NCI-H524 treated with DMSO at 0.1 percent for 48 hours (cell line): ENCODE results near the gene AZGP1.
A peak's percentile ranks its signal among the peaks of the same experiment; 100 is the strongest.
"Not testable (repeated sequence)": the region's sequence is repeated elsewhere in the genome, so short reads cannot be mapped to it uniquely, and the experiment has no call there.

Source experiments
- DNase-seq: peaks from one replicate; lab custom pipeline; 2025; lab: John Stamatoyannopoulos, UW

The AZGP1 gene

GRCh38 chr7:99975782-99976521 is at the start of gene AZGP1:
Gene AZGP1, minus strand, starts transcription at chr7:99976031. Its CDS starts 11 bp downstream, at chr7:99976020.
- DNase-seq, result no peak

- no peak for DNase-seq
These were observed 48.3 kb upstream of the AZGP1 start for GRCh38 chr7:100024020-100024619.

- DNase-seq, result no peak
These were observed 47.7 kb upstream of the AZGP1 start for GRCh38 chr7:100023526-100023925.

- no peak for DNase-seq
These were observed 46.8 kb upstream of the AZGP1 start for GRCh38 chr7:100022621-100023020.

DNA sequence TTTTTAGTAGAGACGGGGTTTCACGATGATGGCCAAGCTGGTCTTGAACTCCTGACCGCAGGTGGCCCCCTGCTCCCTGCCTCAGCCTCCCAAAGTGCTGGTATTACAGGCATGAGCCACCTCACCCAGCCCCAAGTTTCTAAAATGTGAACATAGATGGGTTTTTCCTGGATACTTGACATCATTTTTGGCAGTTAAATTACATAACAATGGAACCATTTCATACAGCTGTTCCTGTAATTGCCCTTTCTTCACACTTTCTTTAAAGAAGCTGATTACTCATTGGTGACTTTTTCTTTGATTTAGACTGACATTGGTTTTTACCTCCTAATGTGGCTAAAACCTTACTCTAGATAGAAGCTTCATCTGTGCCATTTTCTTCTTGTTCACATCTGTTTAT is 45.5 kb upstream of the AZGP1 start:
- no peak for DNase-seq

GRCh38 chr7:100019908-100020307 is 44.1 kb upstream of the AZGP1 start:
- no peak for DNase-seq

DNA sequence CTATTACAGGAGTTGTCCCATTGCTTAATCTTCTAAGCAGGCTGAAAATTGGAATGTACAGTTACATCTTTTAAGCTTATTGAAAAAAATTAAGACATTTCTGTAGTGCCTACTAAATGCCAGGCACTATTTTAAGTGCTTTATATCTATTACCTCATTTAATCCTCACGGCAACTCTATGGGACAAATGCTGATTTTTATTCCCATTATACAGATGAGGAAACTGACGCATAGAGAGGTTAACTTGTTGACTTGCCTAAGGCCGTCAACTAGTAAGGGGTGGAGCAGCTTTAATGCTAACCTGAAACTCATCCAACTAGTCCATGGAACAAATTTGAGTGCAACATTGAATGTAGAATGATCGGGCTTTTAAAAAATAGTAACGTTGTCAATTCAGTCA is 42.0 kb upstream of the AZGP1 start:
- DNase-seq, result no peak

DNA sequence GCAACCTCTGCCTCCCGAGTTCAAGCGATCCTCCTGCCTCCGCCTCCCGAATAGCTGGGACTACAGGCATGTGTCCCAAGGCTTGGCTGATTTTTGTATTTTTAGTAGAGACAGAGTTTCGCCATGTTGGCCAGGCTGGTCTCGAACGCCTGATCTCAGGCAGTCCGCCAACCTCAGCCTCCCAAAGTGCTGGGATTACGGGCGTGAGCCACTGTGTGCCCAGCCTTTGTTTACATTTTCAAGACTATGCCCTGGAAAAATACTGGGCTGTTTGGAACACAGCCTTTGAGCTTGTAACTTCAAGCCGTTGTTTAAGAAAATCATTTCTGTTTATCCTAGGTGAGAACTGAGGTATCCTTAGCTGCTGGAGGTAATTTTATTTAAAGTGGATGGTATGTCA is 41.5 kb upstream of the AZGP1 start:
- no peak for DNase-seq

DNA sequence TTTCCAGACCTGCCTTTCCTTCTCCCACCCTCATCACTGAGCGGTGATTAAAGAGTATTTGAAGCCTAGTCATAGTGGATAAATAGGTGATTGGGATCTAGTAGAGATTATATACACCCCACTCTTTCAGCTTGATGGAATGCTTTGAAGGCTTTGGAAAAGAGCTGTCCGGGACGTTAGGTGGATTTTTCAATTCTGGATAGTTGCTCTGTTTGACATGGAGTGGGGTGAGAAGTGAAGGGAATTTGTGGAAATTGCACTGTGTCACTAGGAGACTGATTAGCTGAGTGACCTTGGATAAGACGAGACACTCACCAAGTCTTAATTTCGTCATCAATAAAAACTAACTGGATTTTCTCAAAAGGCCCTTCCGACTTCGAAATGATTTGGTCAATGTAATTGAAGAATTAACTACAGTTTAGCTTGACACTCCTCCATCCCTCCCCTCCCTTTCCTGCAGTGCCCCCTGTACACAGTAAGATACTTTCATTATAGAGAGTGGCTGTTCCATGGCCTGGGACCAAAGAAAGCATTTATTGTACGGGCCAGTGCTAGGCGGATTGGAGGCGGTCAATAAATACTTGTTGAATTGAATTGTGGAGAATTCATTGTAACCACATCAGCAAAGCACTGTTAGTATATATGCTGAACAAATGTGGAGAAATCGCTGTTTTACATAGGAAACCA is 40.5 kb upstream of the AZGP1 start:
- no peak for DNase-seq

DNA sequence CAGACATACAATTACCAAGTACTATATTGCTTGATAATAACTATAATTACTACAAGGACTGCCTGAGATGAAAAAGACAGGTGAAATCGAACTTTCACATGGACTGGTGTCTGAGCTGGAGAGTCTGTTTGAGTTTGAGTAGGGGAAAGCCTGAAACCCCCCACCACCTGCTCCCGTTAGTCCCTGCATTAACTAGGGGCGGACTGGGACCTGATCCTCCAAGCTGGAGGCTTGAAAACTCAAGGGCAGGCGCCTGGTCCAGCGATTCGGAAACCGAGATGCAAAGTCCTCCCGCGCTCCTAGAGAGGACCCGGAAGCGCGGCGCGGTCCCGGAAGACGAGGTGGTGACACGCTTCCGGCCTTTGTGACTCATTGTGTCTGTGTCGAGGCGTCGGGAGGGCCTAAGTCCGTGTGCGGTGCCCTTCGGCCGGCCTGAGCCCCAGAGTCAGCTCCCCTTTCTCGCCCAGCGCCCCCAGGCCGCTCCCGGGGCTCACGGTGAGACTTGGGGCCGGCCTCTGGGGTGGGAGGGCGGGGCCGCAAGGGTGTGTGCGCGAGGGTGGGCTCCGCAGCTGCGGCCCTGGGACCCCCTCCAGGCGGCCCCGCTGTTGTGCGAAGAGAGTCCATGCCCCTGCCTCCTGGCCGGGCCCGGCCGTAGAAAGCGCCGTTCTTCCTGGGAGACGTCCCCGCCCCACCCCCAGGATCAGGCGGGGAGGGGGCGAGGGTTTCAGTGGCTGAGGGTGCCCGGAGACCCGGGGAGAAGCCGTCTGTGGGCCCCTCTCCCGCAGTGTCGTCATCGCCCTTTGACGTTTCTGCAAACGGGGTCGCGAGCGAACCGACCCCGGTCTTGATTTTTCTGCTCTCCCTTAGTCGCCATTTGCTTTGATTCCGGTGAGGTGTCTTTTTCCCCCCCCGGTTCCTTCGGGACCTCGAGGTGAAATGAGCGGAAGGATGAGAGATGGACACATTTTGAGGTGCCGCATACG is 39.7 kb upstream of the AZGP1 start, which contains the start of gene ZKSCAN1:
Gene ZKSCAN1 (plus strand): TSS at position 365 of the 983 bp plus-strand sequence. CDS start 7,911 bp downstream, outside the sequence.
- DNase-seq, result peak; percentile 45

GRCh38 chr7:100013328-100013676 is 37.5 kb upstream of the AZGP1 start:
- no peak for DNase-seq

GRCh38 chr7:100012385-100013327 is 36.8 kb upstream of the AZGP1 start:
- DNase-seq, result not testable (repeated sequence)

GRCh38 chr7:100011516-100011915 is 35.7 kb upstream of the AZGP1 start:
- no peak for DNase-seq

- no peak for DNase-seq
These were observed 35.1 kb upstream of the AZGP1 start for GRCh38 chr7:100010901-100011300.

DNA sequence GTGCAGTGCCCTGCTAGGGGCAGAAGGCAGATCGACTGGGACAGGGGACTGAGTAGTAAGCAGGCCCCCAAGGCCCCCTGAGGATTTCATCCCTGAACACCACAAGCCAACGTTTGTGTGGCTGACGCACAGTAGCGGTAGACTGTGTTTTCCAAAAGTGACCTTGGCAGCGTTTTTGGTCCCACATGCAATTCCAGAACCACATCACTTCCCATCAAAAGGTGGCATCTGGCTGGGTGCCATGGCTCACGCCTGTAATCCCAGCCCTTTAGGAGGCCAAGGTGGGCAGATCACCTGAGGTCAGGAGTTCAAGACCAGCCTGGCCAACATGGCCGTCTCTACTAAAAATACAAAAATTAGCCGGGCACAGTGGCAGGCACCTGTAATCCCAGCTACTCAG is 34.1 kb upstream of the AZGP1 start:
- DNase-seq, result not testable (repeated sequence)

DNA sequence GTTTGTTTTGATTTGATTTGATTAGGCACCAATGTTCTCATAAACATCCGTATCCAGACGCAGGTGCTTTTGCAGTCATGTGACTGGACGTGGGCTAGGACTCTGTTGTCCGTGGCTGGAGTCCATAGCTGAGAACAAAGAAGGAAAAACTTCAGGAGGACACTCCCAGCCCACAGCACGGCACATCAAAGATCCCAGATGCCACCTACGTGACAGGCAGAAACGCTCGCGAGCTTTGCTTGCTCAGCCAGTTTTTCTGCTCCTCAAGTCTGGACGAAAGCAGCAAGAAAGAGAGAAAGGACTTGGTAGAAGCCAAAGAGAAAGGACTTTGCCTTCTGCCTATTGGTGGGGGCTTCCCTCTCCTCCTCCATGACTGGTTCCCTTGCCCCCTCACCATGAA is 32.7 kb upstream of the AZGP1 start:
- no peak for DNase-seq

DNA sequence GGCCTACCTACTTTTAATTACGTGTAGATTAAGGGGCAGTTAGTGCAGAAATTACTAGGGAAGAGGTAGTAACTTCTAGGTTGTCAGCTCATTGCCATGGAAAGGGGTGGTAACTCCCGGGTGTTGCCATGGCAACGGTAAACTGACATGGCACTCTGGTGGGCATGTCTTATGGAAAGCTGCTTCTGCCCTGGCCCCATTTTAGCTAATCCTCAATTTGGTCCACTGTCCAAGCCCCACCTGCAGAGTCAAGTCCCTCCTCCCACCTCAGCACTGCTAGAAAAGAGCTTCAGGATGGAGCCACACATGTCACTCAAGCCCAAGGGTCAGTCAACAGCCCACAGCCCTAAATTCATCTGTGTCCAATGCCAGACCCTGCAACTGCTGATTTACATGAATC is 32.1 kb upstream of the AZGP1 start:
- DNase-seq, result no peak

- DNase-seq, result no peak
These were observed 28.2 kb upstream of the AZGP1 start for GRCh38 chr7:100003711-100004661.

DNA sequence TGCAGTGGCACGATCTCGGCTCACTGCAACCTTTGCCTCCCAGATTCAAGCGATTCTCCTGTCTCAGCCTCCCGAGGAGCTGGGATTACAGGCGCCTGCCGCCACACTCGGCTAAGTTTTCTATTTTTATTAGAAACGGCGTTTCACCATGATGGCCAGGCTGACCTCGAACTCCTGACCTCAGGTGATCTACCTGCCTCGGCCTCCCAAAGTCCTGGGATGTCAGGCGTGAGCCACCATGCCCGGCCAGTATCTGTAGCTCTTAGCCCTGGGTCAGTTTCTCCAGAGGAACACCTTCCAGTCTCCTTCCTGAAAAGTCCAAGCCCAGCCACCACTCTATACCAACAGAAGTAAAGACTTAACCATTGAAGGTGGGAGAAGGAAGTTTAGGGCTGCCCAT is 24.4 kb upstream of the AZGP1 start:
- no peak for DNase-seq
